Measurements from ENCODE around the gene MB21D2.
"Not testable (repeated sequence)": the region's sequence is repeated elsewhere in the genome, so short reads cannot be mapped to it uniquely, and the experiment has no call there.

Gene MB21D2

DNA sequence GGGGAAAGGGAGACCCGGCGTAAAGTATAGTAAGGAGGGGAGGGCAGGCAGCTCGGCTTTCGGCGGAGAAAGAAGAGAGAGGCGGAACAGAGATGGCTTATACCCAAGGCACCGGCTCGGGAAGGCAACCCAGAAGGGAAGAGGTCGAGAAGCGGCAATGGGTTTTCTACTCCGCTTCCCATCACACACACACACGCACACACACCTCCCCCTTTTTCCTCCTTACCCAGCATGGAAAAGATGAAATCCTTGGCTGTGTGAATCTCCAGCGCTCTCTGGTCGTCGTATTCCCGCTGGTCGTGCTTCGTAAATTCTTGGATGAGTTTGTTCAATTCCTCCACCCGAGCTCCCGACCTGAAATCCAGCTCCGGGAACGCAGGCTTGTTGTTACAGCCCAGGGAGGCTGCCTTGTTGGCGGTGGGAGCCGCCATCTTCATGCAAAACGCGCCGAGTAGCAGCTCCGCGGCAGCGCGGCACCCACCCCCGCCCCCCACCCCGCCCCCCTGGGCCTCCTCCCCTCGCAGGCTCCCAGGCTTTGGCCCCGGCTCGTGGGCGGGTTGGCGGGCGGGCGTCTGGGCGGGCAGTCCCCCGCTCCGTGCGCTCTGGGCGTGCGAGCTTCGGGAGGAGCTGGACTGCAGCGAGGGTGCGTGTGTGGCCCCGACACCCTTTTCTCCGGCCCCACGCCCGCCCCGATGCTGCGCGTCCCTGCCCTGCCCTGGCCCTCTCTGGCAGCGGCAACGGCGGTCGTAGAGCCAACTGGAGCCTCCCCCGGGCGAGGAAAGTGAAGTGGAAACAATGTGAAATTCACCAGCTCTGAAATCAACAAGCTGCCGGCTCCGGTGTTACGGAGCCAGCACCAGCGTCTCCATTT, at the start of gene MB21D2:
MB21D2 (minus strand) TSS at position 453 of the 871 bp plus-strand sequence; CDS start at position 437, 16 bp downstream.
- DNase-seq, result peak; percentile 94

DNA sequence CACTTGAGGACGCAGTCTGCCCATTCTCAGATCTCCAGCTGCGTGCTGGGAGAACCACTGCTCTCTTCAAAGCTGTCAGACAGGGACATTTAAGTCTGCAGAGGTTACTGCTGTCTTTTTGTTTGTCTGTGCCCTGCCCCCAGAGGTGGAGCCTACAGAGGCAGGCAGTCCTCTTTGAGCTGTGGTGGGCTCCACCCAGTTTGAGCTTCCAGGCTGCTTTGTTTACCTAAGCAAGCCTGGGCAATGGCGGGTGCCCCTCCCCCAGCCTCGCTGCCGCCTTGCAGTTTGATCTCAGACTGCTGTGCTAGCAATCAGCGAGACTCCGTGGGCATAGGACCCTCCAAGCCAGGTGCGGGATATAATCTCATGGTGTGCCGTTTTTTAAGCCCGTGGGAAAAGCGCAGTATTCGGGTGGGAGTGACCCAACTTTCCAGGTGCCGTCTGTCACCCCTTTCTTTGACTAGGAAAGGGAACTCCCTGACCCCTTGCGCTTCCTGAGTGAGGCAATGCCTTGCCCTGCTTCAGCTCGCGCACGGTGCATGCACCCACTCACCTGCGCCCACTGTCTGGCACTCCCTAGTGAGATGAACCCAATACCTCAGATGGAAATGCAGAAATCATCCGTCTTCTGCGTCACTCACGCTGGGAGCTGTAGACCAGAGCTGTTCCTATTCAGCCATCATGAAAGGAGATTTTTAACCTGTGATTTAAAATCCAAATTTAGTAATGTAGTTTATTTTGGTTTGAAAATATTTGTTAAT, 47.5 kb upstream of the MB21D2 start:
- not testable (repeated sequence) for DNase-seq

DNA sequence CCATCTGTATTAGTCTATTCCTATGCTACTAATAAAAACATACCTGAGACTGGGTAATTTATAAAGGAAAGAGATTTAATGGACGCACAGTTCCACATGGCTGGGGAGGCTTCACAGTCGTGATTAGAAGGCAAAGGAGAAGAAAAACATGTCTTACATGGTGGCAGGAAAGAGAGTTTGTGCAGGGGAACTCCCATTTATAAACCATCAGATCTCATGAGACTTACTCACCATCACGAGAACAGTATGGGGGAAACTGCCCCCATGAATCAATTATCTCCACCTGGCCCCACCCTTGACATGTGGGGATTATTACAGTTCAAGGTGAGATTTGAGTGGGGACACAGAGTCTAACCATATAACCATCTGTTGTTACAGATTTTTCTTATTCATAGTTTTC, 42.1 kb upstream of the MB21D2 start:
- no peak for DNase-seq

DNA sequence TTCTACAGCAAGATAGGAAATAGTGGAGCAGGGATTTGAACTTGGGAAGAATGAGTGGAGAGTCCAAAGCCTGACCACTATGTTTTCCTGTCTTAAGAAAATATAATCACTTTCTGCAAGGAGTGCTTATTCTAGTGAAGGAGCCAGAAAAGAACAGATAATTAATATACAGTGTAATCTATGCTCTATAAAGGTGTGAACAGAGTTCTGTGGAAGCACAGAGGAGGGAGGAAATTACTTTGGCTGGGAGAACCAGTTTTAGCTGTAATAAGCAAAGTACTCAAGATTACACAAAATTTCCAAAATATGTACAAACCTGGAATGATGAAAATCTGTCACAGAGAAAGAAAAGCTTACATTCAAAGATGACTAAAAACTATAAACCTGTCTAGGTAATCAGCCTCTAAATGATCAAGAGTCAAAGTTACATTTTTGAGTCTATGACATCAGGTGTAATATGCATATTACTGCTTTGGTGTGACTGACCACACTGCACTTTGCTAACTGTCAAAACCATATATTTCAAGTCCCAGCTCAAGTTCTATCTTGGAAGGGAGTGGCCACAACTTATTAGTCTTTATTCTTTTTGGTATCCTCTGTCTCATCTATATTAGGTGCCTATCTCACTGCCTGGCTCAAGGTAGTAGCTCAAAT, 40.7 kb upstream of the MB21D2 start:
- no peak for DNase-seq

GRCh38 chr3:192957441-192958021, 39.9 kb upstream of the MB21D2 start:
- peak; percentile 32 for DNase-seq

DNA sequence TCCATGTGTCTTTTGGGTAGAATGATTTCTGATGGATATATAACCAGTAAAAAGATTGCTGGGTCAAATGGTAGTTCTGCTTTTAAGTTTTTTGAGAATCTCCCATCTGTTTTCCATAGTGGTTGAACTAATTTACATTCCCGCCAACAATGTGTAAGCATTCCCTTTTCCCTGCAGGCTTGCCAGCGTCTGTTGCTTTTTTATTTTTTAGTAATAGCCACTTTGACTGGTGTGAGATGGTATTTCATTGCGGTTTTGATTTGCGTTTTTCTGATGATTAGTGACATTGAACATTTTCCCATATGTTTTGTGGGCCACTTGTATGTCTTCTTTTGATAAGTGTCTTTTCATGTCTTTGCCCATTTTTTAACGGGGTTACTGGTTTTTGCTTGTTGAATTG, 36.3 kb upstream of the MB21D2 start:
- no peak for DNase-seq

DNA sequence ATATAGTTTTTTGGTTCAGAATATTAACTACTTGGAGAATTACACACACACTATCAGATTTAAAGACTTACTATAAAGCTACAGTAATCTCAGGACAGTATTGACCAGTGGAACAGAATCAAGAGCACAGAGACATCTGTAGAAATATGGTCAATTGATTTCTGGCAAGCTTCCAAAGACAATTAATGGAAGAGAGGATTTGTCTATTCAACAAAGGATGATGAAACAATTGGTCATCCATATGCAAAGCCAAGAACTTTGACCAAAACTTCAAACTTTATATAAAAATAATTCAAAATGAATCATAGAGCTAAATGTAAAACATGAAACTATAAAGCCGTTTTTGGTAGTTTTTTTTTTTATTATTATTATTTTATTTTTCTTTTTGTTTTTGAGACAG, 29.8 kb upstream of the MB21D2 start:
- no peak for DNase-seq

DNA sequence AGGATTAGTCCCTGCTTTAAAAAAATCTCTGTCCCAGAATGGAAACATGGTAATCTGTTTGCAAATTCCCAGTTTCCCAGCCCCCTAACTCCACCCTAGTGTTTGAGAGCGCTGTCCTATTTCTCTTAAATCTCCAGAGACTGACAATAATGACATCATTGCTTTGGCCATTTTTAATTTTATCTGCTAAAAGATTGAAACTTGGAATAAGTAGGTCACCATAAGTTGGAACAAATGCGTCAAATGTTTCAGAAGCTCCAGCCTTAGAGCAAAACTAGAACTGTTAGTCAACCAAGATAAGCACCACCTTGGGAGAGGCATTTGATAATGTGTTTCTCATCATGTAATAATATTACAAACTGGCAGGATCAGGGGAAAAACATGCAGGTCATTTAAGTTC, 25.7 kb upstream of the MB21D2 start:
- no peak for DNase-seq

- no peak for DNase-seq
These were observed 25.0 kb upstream of the MB21D2 start for GRCh38 chr3:192942625-192943024.

GRCh38 chr3:192940129-192940528, 22.5 kb upstream of the MB21D2 start:
- DNase-seq, result no peak

GRCh38 chr3:192935441-192935840, 17.8 kb upstream of the MB21D2 start:
- no peak for DNase-seq

- no peak for DNase-seq
These were observed 16.3 kb upstream of the MB21D2 start for GRCh38 chr3:192933779-192934460.

GRCh38 chr3:192933259-192933658, 15.6 kb upstream of the MB21D2 start:
- no peak for DNase-seq

DNA sequence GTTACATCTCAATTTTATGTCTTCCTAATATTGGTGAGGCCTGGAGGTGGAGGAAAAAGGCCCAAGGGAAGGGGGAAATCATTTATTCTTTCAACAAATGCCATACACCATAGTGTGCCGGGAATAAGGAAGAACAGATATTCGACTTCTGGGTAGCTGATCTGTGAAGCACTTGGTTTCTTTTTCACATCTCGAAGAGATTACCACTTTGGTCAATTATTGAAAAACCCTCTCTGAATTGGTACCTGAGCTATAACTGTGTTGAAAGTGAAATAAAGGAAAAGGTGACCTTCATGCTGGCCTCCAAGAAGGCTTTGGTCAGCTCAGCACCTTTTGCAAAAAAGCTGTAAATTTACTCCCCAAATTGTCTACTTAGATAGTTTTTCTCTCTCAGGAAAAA, 14.2 kb upstream of the MB21D2 start:
- no peak for DNase-seq

- no peak for DNase-seq
These were observed 12.9 kb upstream of the MB21D2 start for GRCh38 chr3:192930577-192930976.

DNA sequence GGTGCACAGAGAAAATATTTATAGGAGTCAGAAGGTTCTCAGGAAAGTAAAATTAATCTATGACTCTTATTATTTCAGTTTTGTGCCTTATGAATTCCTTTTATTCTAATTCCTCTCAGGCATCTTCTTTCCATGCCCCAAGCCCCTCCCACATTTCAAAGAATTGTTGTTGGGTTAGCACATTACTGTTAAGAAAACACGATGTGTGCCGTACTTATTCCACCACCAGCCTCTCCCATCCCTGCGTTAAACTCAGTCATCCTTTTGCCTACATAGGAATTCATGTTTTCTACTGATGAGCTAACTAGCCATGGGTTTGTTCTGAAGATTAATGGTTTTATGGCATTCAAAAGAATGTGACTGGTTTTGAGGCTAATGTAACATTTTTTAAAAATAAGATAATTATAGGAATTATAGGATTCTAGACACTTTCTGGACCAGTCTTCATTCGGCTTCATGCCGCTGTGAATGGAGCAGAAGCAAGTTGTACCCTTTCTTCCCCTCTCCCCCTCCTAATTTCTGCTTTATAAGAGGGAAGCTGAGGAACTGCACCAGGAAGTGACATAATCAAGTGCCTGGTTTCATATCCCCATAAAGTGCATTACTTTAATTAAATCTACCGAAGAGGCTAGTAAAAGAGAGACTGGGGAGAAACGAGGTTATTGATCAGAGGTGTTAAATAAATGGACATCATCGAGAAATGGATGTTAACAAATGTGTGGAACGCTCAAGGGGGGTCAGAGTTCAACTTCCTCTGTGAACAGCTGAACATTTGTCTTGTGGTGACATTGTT, 12.3 kb upstream of the MB21D2 start:
- DNase-seq, result no peak

DNA sequence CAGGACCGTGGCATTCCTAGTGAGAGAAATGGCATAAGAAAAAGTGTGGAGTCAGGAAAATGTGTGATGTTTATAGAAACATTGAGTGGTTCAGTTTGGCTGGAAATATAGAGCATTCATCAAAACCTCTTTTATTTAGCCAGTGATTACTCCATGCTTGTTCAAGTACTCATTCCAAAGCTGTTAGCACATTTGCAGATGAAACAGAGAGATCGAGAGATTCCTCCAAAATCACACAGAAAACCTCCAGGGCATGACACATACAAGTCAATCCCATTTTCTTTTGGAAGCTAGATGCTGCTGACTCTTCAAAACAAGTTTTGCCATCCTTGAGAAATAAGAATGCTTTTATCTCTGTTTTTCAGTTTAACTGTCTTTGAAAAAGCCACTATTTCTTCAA, 11.5 kb upstream of the MB21D2 start:
- no peak for DNase-seq

DNA sequence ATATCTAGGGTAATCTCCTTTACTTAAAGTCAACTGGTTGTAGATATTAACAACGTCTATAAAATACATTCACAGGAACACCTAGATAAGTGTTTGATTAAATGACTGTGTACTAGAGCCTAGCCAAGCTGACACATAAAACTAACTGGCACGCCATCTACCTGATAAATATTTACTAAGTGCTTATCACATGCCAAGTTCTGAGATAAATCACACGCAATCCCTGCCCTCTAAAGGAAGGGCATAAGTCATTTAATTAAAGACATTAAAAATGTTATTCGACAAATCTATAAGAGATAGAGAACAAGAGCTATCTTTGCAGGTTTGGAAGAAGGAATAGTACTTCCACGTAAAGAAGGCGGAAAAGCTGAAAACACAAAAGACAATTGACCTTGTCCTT, 11.1 kb upstream of the MB21D2 start:
- no peak for DNase-seq

DNA sequence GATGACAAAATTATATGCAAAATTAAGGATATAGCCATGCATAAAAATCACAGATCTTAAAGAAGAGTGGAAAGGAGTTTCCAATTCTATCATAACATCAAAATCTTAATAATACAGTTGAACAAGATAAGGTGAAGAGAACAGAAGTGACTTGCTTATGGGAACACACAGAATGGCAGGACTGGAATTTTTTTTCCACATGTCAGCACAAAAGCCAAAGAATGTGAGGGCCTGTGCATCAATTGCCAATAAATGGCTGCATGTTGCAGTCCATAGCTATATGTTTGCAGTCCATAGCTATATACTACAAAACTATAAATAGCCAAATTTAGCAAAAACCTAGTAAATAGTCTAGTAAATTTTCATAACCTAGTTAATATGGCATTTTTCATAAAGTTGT, 10.4 kb upstream of the MB21D2 start:
- DNase-seq, result no peak

GRCh38 chr3:192927016-192927415, 9.4 kb upstream of the MB21D2 start:
- DNase-seq, result no peak

DNA sequence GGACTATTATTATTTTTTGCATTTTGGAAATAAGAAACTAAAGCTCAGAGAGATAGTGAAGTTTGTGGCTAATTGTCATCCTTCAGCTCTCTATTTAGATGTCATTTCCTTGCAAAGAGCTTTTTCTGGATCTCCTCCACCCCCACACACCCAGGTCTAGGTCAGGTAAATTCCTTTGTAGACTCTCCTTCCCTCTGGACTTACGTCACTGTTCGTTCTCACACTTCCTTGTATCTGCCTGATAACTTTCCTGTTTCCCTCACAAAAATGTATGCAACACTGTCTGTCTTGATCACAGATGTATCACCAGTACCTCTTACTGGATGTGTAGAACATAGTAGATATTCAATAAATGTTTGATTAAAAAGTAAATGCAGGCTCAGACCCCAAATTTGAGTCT, 6.1 kb upstream of the MB21D2 start:
- no peak for DNase-seq

- DNase-seq, result no peak
These were observed 4.1 kb upstream of the MB21D2 start for GRCh38 chr3:192921793-192922192.
